ENCODE measurements around the gene TEX264.
"Not testable (repeated sequence)": the region's sequence is repeated elsewhere in the genome, so short reads cannot be mapped to it uniquely, and the experiment has no call there.

Gene TEX264

GRCh38 chr3:51670823-51671733, at the start of gene TEX264:
Gene TEX264 (plus strand): TSS chr3:51671252. CDS start chr3:51674305, 3,053 bp downstream.
- peak; percentile 80 to 95 for DNase-seq (ENCODE audit: low read depth in 1 of 2, low spot score in 1 of 2)
- in situ Hi-C loops (cut with HindIII; ENCODE audit: low pct_unique_long_range_greater_than_20kb, low sequenced_read_pairs), result no loop called here
- TF ChIP-seq JUND (IDR thresholded peaks at IDR 0.05; ENCODE audit: low read depth), result no peak

GRCh38 chr3:51622413-51622812, 48.6 kb upstream of the TEX264 start:
- in situ Hi-C loops (cut with HindIII; ENCODE audit: low pct_unique_long_range_greater_than_20kb, low sequenced_read_pairs), result no loop called here
- no peak for DNase-seq (ENCODE audit: low read depth in 1 of 2, low spot score in 1 of 2)
- TF ChIP-seq JUND (IDR thresholded peaks at IDR 0.05; ENCODE audit: low read depth), result no peak

- DNase-seq (ENCODE audit: low read depth in 1 of 2, low spot score in 1 of 2), result no peak
- TF ChIP-seq JUND (IDR thresholded peaks at IDR 0.05; ENCODE audit: low read depth), result no peak
- in situ Hi-C loops (cut with HindIII; ENCODE audit: low pct_unique_long_range_greater_than_20kb, low sequenced_read_pairs), result no loop called here
These were observed 48.2 kb upstream of the TEX264 start for GRCh38 chr3:51622868-51623267.

- in situ Hi-C loops (cut with HindIII; ENCODE audit: low pct_unique_long_range_greater_than_20kb, low sequenced_read_pairs), result no loop called here
- TF ChIP-seq JUND (IDR thresholded peaks at IDR 0.05; ENCODE audit: low read depth), result no peak
- no peak for DNase-seq (ENCODE audit: low read depth in 1 of 2, low spot score in 1 of 2)
These were observed 40.5 kb upstream of the TEX264 start for GRCh38 chr3:51630513-51630912.

GRCh38 chr3:51637144-51637940, 33.7 kb upstream of the TEX264 start:
- DNase-seq (ENCODE audit: low read depth in 1 of 2, low spot score in 1 of 2), result peak in 1 of 2 experiments; percentile 48
- no peak for TF ChIP-seq JUND (IDR thresholded peaks at IDR 0.05; ENCODE audit: low read depth)
- in situ Hi-C loops (cut with HindIII; ENCODE audit: low pct_unique_long_range_greater_than_20kb, low sequenced_read_pairs), result no loop called here

- no peak for TF ChIP-seq JUND (IDR thresholded peaks at IDR 0.05; ENCODE audit: low read depth)
- DNase-seq (ENCODE audit: low read depth in 1 of 2, low spot score in 1 of 2), result peak; percentile 25 to 77
- in situ Hi-C loops (cut with HindIII; ENCODE audit: low pct_unique_long_range_greater_than_20kb, low sequenced_read_pairs), result no loop called here
These were observed 33.0 kb upstream of the TEX264 start for GRCh38 chr3:51637941-51638471.

GRCh38 chr3:51642462-51642861, 28.6 kb upstream of the TEX264 start:
- in situ Hi-C loops (cut with HindIII; ENCODE audit: low pct_unique_long_range_greater_than_20kb, low sequenced_read_pairs), result no loop called here
- no peak for TF ChIP-seq JUND (IDR thresholded peaks at IDR 0.05; ENCODE audit: low read depth)
- DNase-seq (ENCODE audit: low read depth in 1 of 2, low spot score in 1 of 2), result peak in 1 of 2 experiments; percentile 29

GRCh38 chr3:51646091-51646490, 25.0 kb upstream of the TEX264 start:
- DNase-seq (ENCODE audit: low read depth in 1 of 2, low spot score in 1 of 2), result no peak
- in situ Hi-C loops (cut with HindIII; ENCODE audit: low pct_unique_long_range_greater_than_20kb, low sequenced_read_pairs), result no loop called here
- no peak for TF ChIP-seq JUND (IDR thresholded peaks at IDR 0.05; ENCODE audit: low read depth)

GRCh38 chr3:51652103-51652502, 18.9 kb upstream of the TEX264 start:
- DNase-seq (ENCODE audit: low read depth in 1 of 2, low spot score in 1 of 2); in situ Hi-C loops (cut with HindIII; ENCODE audit: low pct_unique_long_range_greater_than_20kb, low sequenced_read_pairs): not testable (repeated sequence)

GRCh38 chr3:51653409-51653808, 17.6 kb upstream of the TEX264 start:
- DNase-seq (ENCODE audit: low read depth in 1 of 2, low spot score in 1 of 2); in situ Hi-C loops (cut with HindIII; ENCODE audit: low pct_unique_long_range_greater_than_20kb, low sequenced_read_pairs): not testable (repeated sequence)

GRCh38 chr3:51657234-51657633, 13.8 kb upstream of the TEX264 start:
- no peak for TF ChIP-seq JUND (IDR thresholded peaks at IDR 0.05; ENCODE audit: low read depth)
- no peak for DNase-seq (ENCODE audit: low read depth in 1 of 2, low spot score in 1 of 2)
- in situ Hi-C loops (cut with HindIII; ENCODE audit: low pct_unique_long_range_greater_than_20kb, low sequenced_read_pairs), result no loop called here

GRCh38 chr3:51659942-51660341, 11.1 kb upstream of the TEX264 start:
- no peak for DNase-seq (ENCODE audit: low read depth in 1 of 2, low spot score in 1 of 2)
- in situ Hi-C loops (cut with HindIII; ENCODE audit: low pct_unique_long_range_greater_than_20kb, low sequenced_read_pairs), result no loop called here
- TF ChIP-seq JUND (IDR thresholded peaks at IDR 0.05; ENCODE audit: low read depth), result no peak

- TF ChIP-seq JUND (IDR thresholded peaks at IDR 0.05; ENCODE audit: low read depth), result no peak
- DNase-seq (ENCODE audit: low read depth in 1 of 2, low spot score in 1 of 2), result no peak
- in situ Hi-C loops (cut with HindIII; ENCODE audit: low pct_unique_long_range_greater_than_20kb, low sequenced_read_pairs), result no loop called here
These were observed 8.6 kb upstream of the TEX264 start for GRCh38 chr3:51662456-51662855.
